MM.1S (cell line): ENCODE results near the gene SSTR4.

Source experiments
- DNase-seq: peaks from one replicate; pipeline ENCODE4 v3.0.0-alpha.2; 2015
- H2AFZ ChIP-seq: fragments of 300-600 bp; sonication (generic); 2 replicates; pipeline ENCODE4 v1.6.0; 2016; ENCODE audit warnings: antibody characterized with exemption, low read length
- H3F3A ChIP-seq: fragments of 300-600 bp; sonication (generic); 2 replicates; pipeline ENCODE4 v1.6.1; 2016; ENCODE audit warnings: mild to moderate bottlenecking, antibody characterized with exemption, low read length, moderate library complexity, mixed read lengths; ENCODE audit not compliant: insufficient read depth
- H3K27ac ChIP-seq: fragments of 300-600 bp; sonication (generic); 2 replicates; pipeline ENCODE4 v1.5.1; 2016; ENCODE audit warnings: mild to moderate bottlenecking, low read length
- H3K27me3 ChIP-seq: fragments of 300-600 bp; sonication (generic); replicated peaks from 2 replicates; pipeline ENCODE4 v1.6.0; 2016; ENCODE audit warnings: low read length; ENCODE audit not compliant: insufficient read depth
- H3K36me3 ChIP-seq: fragments of 300-600 bp; sonication (generic); replicated peaks from 2 replicates; pipeline ENCODE4 v1.6.1; 2016; ENCODE audit warnings: mild to moderate bottlenecking, low read length, mixed read lengths; ENCODE audit not compliant: insufficient read depth
- H3K4me1 ChIP-seq: fragments of 300-600 bp; sonication (generic); 2 replicates; pipeline ENCODE4 v1.6.1; 2016; ENCODE audit warnings: low read length, mixed read lengths
- H3K4me2 ChIP-seq: fragments of 300-600 bp; sonication (generic); 2 replicates; pipeline ENCODE4 v1.6.0; 2016; ENCODE audit warnings: low read depth, low read length
- H3K4me3 ChIP-seq: fragments of 300-600 bp; sonication (generic); 2 replicates; pipeline ENCODE4 v1.5.1; 2016; ENCODE audit warnings: low read length, mixed read lengths
- H3K79me2 ChIP-seq: fragments of 300-600 bp; sonication (generic); 2 replicates; pipeline ENCODE4 v1.6.1; 2016; ENCODE audit warnings: mixed run types, low read length, mixed read lengths
- H3K9ac ChIP-seq: fragments of 300-600 bp; sonication (generic); 2 replicates; pipeline ENCODE4 v1.6.1; 2016; ENCODE audit warnings: low read length, mixed read lengths
- H3K9me2 ChIP-seq: fragments of 300-600 bp; sonication (generic); replicated peaks from 2 replicates; pipeline ENCODE4 v1.6.1; 2016; ENCODE audit warnings: mild to moderate bottlenecking, low read length, mixed read lengths; ENCODE audit not compliant: insufficient read depth
- H3K9me3 ChIP-seq: fragments of 300-600 bp; sonication (generic); replicated peaks from 2 replicates; pipeline ENCODE4 v1.6.1; 2016; ENCODE audit warnings: mild to moderate bottlenecking, low read length, mixed read lengths; ENCODE audit not compliant: insufficient read depth
- H4K20me1 ChIP-seq: fragments of 300-600 bp; sonication (generic); 2 replicates; pipeline ENCODE4 v1.6.1; 2016; ENCODE audit warnings: mild to moderate bottlenecking, low read length, moderate library complexity, mixed read lengths; ENCODE audit not compliant: insufficient read depth
- EZH2 ChIP-seq: fragments of 300-600 bp; sonication (generic); optimal IDR thresholded peaks from 2 replicates; pipeline ENCODE3; 2017; ENCODE audit warnings: low read depth, mild to moderate bottlenecking, antibody characterized with exemption, low read length, mixed read lengths
- EZH2phosphoT487 ChIP-seq: fragments of 300-600 bp; sonication (generic); IDR thresholded peaks from 2 replicates; pipeline ENCODE4 v1.6.1; 2018; ENCODE audit warnings: antibody characterized with exemption, low read length
- TF ChIP-seq, protein P1 (sequence below): fragments of 300-600 bp; sonication (generic); IDR thresholded peaks from 2 replicates; pipeline ENCODE4 v1.5.1; 2016; ENCODE audit warnings: antibody characterized with exemption, low read length, mixed read lengths

The SSTR4 gene

GRCh38 chr20:23082846-23083552 is 47.9 kb downstream of the SSTR4 start:
- Histone ChIP-seq H3K9me3 (no peaks in the 10 kb centered on the region), H3K4me3 (no peak overlapping the region), H3K27me3 (no peaks in the 10 kb centered on the region), H3K4me2 (no peak overlapping the region), H3K9me2 (no peaks in the 10 kb centered on the region), H3F3A (no peaks in the 10 kb centered on the region), H3K9ac (no peak overlapping the region), H3K36me3 (no peaks in the 10 kb centered on the region), H3K79me2 (no peaks in the 10 kb centered on the region), H4K20me1 (no peaks in the 10 kb centered on the region), H2AFZ (no peak overlapping the region), H3K27ac (no peak overlapping the region), H3K4me1 (no peaks in the 10 kb centered on the region)
- no peak for DNase-seq
- TF ChIP-seq EZH2phosphoT487 (no peak), EZH2 (no peak)
- TF ChIP-seq, protein P1, sequence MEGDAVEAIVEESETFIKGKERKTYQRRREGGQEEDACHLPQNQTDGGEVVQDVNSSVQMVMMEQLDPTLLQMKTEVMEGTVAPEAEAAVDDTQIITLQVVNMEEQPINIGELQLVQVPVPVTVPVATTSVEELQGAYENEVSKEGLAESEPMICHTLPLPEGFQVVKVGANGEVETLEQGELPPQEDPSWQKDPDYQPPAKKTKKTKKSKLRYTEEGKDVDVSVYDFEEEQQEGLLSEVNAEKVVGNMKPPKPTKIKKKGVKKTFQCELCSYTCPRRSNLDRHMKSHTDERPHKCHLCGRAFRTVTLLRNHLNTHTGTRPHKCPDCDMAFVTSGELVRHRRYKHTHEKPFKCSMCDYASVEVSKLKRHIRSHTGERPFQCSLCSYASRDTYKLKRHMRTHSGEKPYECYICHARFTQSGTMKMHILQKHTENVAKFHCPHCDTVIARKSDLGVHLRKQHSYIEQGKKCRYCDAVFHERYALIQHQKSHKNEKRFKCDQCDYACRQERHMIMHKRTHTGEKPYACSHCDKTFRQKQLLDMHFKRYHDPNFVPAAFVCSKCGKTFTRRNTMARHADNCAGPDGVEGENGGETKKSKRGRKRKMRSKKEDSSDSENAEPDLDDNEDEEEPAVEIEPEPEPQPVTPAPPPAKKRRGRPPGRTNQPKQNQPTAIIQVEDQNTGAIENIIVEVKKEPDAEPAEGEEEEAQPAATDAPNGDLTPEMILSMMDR, result no peak

GRCh38 chr20:23083553-23084220 is 48.6 kb downstream of the SSTR4 start:
- Histone ChIP-seq H3K9me3 (no peaks in the 10 kb centered on the region), H4K20me1 (no peaks in the 10 kb centered on the region), H3K4me2 (no peak overlapping the region), H3K27ac (no peak overlapping the region), H3K9me2 (no peaks in the 10 kb centered on the region), H3K79me2 (no peaks in the 10 kb centered on the region), H3K4me3 (no peak overlapping the region), H3F3A (no peaks in the 10 kb centered on the region), H2AFZ (no peak overlapping the region), H3K9ac (no peak overlapping the region), H3K4me1 (no peaks in the 10 kb centered on the region), H3K36me3 (no peaks in the 10 kb centered on the region), H3K27me3 (no peaks in the 10 kb centered on the region)
- no peak for DNase-seq
- TF ChIP-seq EZH2phosphoT487 (no peak), EZH2 (no peak)
- TF ChIP-seq, protein P1, result no peak

DNA sequence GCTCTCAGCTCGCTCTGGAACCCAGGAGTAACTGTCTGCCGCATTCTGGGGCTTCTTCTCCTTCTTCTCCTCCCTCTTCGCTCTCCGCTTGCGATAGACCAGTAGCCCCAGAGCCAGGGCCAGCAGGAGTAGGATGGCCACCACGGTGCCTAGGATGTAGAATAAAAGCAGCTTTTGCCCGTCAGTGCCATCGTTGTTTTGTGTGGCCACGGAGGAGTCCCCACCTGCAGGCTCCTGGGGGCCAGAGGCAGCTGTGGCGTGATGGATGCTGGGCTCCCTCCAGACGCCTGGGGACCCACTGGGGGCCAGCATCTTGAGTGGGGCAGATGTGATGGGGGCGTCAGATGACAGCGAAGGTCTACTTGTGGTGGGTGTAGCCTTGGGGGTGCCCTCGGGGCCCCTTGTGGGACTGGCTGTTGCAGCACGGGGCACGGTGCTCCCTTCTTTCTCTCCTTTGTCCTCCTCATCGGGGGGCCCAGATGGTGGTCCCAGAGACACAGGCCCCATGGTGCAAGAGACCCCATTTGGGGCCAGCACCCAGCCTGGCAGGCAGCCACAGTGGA is 49.3 kb downstream of the SSTR4 start:
- Histone ChIP-seq H3K79me2 (no peaks in the 10 kb centered on the region), H3K9ac (no peak overlapping the region)

More for the DNA sequence above, 49.3 kb downstream of the SSTR4 start:
- Histone ChIP-seq H3K36me3 (no peaks in the 10 kb centered on the region), H3K27me3 (no peaks in the 10 kb centered on the region), H4K20me1 (no peaks in the 10 kb centered on the region), H3K9me2 (no peaks in the 10 kb centered on the region), H3F3A (no peaks in the 10 kb centered on the region), H2AFZ (no peak overlapping the region), H3K27ac (no peak overlapping the region), H3K4me1 (no peaks in the 10 kb centered on the region), H3K4me3 (no peak overlapping the region), H3K9me3 (no peaks in the 10 kb centered on the region), H3K4me2 (no peak overlapping the region)
- no peak for DNase-seq
- TF ChIP-seq EZH2phosphoT487 (no peak), EZH2 (no peak)
- TF ChIP-seq, protein P1, result no peak
